ENCODE data around the gene KCTD6.
"Not testable (repeated sequence)": the region's sequence is repeated elsewhere in the genome, so short reads cannot be mapped to it uniquely, and the experiment has no call there.

Gene KCTD6

GRCh38 chr3:58521336-58521670, 29.4 kb downstream of the KCTD6 start:
- no peak for TF ChIP-seq CTCF (IDR thresholded peaks at IDR 0.05; ENCODE audit: low read depth, low read length)
- no peak for DNase-seq
- peak overlapping the region; percentile 76 for H3K27ac ChIP-seq

GRCh38 chr3:58521917-58522631, 30.2 kb downstream of the KCTD6 start:
- H3K27me3 ChIP-seq (ENCODE audit: insufficient read depth, low read depth, severe bottlenecking), result no peaks in the 10 kb centered on the region
- H3K4me3 ChIP-seq (ENCODE audit: low read depth, low read length), result no peak overlapping the region; the same call in 1 of the 2 replicates
- no peaks in the 10 kb centered on the region for H3K36me3 ChIP-seq
- no peaks in the 10 kb centered on the region for H3K9me3 ChIP-seq (ENCODE audit: severe bottlenecking)
- peak; percentile 79 for DNase-seq
- no peak for TF ChIP-seq CTCF (IDR thresholded peaks at IDR 0.05; ENCODE audit: low read depth, low read length)
- peak overlapping the region; percentile 76 for H3K27ac ChIP-seq

More at GRCh38 chr3:58521336-58521670, 29.4 kb downstream of the KCTD6 start:
- Histone ChIP-seq H3K36me3 (no peaks in the 10 kb centered on the region), H3K27me3 (ENCODE audit: insufficient read depth, low read depth, severe bottlenecking) (no peaks in the 10 kb centered on the region), H3K9me3 (ENCODE audit: severe bottlenecking) (no peaks in the 10 kb centered on the region), H3K4me3 (ENCODE audit: low read depth, low read length) (no peak overlapping the region)

GRCh38 chr3:58522759-58523425, 31.0 kb downstream of the KCTD6 start:
- Histone ChIP-seq H3K27me3 (ENCODE audit: insufficient read depth, low read depth, severe bottlenecking) (no peaks in the 10 kb centered on the region), H3K27ac (peak overlapping the region; percentile 76), H3K36me3 (no peaks in the 10 kb centered on the region), H3K4me3 (ENCODE audit: low read depth, low read length) (no peak overlapping the region; the same call in 1 of the 2 replicates), H3K9me3 (ENCODE audit: severe bottlenecking) (no peaks in the 10 kb centered on the region)
- TF ChIP-seq CTCF (IDR thresholded peaks at IDR 0.05; ENCODE audit: low read depth, low read length), result no peak
- no peak for DNase-seq

- H3K27ac ChIP-seq, result peak overlapping the region; percentile 42
- no peaks in the 10 kb centered on the region for H3K9me3 ChIP-seq (ENCODE audit: severe bottlenecking)
- TF ChIP-seq CTCF (IDR thresholded peaks at IDR 0.05; ENCODE audit: low read depth, low read length), result no peak
- no peaks in the 10 kb centered on the region for H3K36me3 ChIP-seq
- DNase-seq, result no peak
- H3K27me3 ChIP-seq (ENCODE audit: insufficient read depth, low read depth, severe bottlenecking), result no peaks in the 10 kb centered on the region
- no peak overlapping the region for H3K4me3 ChIP-seq (ENCODE audit: low read depth, low read length)
Observed at GRCh38 chr3:58524326-58524888, 32.5 kb downstream of the KCTD6 start.

- Histone ChIP-seq H3K36me3 (no peaks in the 10 kb centered on the region), H3K27me3 (ENCODE audit: insufficient read depth, low read depth, severe bottlenecking) (no peaks in the 10 kb centered on the region), H3K9me3 (ENCODE audit: severe bottlenecking) (no peaks in the 10 kb centered on the region), H3K4me3 (ENCODE audit: low read depth, low read length) (no peak overlapping the region), H3K27ac (no peak overlapping the region)
- no peak for TF ChIP-seq CTCF (IDR thresholded peaks at IDR 0.05; ENCODE audit: low read depth, low read length)
- DNase-seq, result no peak
Observed at GRCh38 chr3:58526515-58526957, 34.6 kb downstream of the KCTD6 start.

- not testable (repeated sequence) for H3K9me3 ChIP-seq (ENCODE audit: severe bottlenecking); H3K4me3 ChIP-seq (ENCODE audit: low read depth, low read length); H3K27ac ChIP-seq; H3K27me3 ChIP-seq (ENCODE audit: insufficient read depth, low read depth, severe bottlenecking); DNase-seq; H3K36me3 ChIP-seq
Observed at GRCh38 chr3:58527440-58527839, 35.5 kb downstream of the KCTD6 start.
